SHP77 (cell line): Measurements from ENCODE around the gene HAPLN3.

Experiments
- DNase-seq, 2 experiments: peaks; one replicate each; lab custom pipeline; 2025; lab: John Stamatoyannopoulos, UW

Gene HAPLN3

DNA sequence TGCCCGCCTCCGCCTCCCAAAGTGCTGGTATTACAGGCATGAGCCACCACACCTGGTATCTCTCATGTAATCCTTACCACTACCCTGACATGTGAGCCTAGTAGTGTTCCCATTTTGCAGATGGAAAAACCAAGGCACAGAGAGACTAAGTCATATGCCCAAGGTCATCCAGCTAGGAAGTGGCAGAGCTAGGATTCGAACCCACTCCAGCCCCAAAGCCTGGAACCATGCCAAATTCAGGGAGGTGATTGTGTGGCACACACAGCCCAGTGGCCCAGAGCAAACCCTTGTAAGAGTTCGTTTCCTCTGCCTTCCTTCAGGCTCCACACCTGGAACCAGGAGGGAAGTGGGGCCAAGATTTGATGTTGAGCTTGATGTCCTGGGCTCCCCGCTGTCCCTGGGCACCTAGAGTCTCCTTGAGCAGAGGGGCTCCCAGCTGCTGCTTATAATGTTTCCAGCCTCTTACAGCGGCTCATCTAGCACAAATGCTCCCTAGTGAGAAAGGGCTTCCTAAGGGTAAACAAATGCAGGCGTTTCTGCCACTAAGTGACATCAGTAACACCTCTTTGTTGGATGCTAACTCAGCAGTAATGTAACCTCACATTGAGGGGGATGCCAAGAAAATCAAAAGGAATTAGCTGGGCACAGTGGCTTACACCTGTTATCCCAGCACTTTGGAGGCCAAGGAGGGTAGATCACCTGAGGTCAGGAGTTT is 3.6 kb downstream of the HAPLN3 start:
- no peak for DNase-seq

DNA sequence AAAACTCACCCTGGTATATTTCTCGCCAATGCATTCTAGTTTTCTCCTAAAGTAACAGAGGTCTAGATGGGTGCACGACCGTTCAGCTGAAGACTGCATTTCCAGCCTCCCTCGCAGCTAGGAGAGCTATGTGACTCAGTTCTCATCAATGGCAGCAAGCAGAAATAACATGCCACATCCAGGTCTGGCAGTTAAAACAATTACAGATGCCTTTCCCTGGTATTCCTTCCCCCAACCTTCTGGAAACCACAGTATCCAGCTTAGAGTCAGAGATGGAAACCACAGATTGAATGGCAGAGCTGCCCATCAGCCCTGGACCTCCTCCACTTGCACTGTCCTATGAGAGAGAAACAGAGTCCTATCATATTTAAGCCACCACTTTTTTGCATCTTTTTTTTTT is 4.8 kb downstream of the HAPLN3 start:
- no peak for DNase-seq

- no peak for DNase-seq
These were observed 6.6 kb downstream of the HAPLN3 start for GRCh38 chr15:88888719-88889118.

DNA sequence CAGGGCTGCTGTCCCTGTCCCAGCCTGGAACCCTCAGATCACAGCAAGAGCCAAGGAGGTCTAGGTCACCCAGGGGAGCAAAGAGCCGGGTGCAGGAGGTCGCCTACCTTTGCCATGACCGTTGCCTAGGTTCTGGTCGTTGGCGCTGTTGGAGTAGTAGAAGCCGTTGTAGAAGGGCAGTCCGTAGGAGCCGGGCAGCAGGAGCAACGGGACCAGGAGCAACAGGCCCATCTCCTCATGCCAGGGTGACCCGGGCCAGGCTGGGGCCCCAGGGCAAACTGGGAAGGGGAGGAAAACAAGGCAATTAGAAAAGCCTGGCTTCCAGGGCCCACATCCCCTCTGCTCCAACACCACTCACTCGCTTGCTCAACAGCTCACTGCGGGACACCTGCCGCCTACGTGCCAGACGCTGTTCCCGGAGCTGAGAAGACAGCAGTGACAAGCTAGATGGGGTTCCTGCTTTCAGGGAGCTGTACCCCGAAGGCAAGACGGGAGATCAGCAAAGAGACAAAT is 8.2 kb downstream of the HAPLN3 start:
- DNase-seq, result no peak

DNA sequence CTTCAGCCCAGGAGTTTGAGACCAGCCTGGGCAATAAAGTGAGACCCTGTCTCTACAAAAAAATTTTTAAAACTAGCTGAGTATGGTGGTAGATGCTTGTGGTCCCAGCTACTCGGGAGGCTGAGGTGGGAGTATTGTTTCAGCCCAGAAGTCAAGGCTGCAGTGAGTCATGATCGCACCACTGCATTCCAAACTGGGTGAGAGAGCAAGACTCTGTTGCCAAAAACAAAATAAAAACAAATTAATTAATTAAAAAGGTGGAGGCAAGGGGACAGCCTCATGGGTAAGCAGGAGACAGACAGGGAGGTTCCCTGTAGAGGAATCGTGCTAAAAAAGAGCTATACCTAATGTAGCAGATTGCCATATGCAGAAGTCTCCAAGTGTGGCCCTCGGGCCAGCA is 12.6 kb downstream of the HAPLN3 start:
- no peak for DNase-seq

DNA sequence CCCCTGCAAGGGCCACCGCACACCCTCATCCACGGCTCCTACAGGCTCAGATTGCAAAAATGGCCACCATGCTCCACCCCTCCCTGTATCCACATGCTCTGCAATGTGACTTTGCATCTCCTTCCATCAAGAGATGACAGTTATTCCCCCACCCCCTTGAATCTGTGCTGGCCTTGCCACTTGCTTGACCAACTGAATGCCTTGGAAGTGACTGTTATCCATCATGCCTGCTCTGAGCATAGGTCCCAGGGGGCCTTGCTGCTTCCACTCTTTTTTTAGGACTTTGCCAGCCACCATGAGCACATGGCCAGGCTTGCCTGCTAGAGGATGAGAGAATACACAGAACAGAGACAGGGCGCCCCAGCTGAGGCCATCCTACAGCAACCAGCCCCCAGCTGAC is 13.6 kb downstream of the HAPLN3 start:
- DNase-seq, result no peak

DNA sequence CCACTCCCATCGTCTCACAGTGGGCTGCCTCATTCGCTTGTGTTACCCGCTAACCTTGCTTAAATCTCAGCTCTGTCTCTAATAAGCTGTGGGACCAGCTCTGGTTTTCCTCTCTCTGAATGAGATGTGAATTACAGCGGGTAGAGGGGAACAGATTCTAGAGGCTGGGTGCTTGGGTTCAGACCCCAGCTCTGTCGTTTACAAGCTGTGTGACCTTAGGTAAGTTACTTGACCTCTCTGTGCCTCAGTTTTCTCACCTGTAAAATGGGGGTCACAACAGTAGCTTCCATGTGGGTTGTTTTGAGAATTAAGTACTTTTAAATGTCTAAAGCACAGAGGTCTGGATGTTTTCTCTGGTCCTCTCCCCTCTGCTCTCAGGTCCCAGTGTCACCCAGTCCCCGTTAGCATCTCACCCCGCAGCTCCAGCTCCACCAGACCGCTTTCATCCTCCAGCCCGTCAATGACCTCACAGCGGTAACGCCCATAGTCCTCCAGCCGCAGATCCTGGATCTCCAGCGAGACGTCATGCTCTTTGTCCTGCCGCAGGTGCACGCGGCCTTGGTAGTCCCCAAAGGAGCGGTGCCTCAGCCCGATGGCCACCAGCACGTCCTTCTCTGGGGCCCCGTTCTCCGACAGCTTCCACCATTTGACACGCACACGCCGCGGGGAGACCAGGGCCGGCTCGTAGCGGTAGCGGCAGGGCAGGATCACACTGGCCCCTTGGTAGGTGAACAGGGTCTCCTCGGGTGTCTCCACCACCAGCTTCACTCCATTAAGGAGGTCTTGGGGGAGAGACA is 14.2 kb downstream of the HAPLN3 start:
- no peak for DNase-seq

GRCh38 chr15:88878720-88879184 is 16.6 kb downstream of the HAPLN3 start:
- DNase-seq, result peak; percentile 74 to 82

DNA sequence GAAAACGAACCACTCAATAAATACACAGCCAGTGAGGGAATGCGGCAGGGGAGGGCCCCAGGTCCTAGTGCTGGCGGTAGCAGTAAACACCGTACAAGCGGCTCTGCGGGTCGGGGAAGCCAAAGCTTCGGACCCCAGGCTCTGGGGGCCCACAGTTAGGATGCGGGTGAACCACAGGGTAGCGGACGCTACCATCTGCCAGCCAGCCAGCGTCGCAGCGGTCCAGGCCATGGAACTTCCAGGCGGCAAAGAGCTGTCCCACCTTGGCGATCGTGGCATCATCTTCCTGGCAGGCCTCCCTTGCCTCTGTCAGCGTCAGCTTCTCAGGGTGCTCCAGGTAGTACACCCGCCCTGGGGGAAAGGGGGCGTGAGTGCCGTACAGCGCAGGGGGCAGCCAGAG is 17.4 kb downstream of the HAPLN3 start:
- DNase-seq, result no peak

DNA sequence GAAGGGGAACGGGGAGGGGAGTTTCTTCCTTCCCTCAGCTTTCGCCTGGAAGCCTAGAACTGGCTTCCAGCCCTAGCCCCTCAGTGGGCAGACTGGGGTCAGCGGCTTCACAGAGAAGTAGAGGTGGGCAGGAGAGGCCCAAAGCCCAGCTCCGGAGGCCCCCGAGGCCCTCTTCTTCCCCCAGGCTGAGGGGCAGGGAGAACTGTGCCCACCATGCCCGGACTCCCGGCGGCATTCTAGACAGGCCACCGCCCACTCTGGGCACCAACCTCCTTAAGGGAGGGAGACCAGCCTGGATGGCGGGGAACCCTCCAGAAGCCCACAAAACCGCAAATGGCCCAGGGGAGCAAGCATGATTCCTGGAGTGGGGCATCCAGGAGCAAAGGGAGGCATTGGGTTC is 17.9 kb downstream of the HAPLN3 start:
- DNase-seq, result no peak

DNA sequence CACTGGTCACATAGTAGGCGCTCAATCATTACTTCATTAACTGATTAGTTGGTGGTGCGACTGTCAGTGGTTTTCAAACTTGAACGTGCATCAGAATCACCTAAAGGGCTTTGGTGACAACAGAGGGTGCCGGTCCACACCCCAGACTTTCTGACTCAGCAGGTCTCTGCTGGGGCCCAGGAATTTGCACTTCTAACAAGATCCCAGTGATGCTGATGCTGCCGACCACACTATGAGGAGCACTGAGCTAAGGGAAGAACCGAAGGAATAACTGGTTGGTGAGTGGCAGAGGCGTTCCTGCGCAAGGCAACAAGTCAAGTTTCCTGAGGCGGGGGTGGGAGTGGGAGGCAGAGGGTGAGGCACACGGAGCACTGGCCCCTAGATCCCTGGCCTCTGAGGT is 18.8 kb downstream of the HAPLN3 start:
- no peak for DNase-seq

DNA sequence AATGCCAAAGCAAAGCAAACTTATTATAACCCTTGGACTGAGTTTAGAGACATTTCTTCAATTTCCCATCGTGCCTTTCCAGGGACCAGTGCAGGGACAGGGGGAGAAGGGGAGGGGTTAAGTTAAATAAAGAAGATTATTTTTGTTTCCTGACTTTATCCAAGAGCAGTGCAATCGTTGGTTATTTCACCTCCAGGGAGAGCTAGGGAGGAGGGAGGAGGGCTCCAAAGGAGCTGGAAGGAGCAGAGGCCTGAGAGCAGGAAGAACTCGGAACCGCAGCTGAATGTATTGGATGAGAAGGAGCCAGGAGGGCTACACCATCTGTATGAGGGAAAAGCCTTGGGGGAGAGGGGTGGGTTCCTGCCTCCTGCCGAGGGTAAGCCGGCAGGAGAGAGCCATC is 20.7 kb downstream of the HAPLN3 start:
- DNase-seq, result no peak

DNA sequence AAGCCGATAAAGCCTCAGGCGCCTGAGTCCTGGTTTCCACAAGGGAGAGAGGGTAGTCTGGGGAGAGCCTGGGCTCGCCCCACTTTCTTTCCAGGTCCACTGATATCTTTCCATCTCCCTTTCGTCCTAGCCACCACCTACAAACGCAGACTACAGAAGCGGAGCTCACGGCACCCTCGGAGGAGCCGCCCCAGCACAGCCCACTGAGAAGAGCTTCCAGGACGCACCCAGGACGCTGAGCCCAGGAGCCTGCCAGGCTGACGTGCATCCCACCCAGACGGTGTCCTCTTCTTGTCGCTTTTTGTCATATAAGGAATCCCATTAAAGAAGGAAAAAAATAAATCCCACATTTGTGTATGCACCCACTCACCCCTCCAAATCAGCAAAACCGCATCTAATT is 21.1 kb downstream of the HAPLN3 start:
- no peak for DNase-seq

- DNase-seq, result no peak
These were observed 21.6 kb downstream of the HAPLN3 start for GRCh38 chr15:88873786-88874185.

DNA sequence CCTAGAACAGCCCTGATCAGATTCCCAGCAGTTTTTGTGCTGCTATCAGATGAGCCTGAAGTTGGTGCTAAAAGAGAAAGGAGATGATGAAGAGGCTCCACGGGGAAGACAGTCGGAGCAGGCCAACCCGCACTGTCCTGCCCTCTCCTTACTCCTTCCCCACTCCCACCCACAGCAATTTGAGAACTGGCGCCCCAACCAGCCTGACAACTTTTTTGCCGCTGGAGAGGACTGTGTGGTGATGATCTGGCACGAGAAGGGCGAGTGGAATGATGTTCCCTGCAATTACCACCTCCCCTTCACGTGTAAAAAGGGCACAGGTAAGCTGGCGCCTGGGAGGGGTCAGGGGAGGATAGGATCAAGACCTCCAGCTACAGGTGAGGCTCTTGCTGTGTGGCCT is 22.6 kb downstream of the HAPLN3 start:
- no peak for DNase-seq

- no peak for DNase-seq
These were observed 23.2 kb downstream of the HAPLN3 start for GRCh38 chr15:88872106-88872505.

DNA sequence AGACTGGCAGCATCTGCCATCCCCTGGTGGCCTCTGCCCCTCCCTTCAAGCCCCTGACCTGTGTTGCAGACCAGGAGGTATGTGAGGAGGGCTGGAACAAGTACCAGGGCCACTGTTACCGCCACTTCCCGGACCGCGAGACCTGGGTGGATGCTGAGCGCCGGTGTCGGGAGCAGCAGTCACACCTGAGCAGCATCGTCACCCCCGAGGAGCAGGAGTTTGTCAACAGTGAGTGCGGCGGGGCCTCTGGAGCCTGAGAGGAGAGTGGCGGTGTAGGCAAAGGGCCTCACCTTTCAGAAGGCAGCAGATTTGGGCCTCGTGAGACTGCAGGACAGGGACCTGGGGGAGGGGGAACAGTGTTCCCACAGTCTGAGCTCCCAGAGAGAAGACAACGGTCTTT is 24.0 kb downstream of the HAPLN3 start:
- DNase-seq, result no peak

DNA sequence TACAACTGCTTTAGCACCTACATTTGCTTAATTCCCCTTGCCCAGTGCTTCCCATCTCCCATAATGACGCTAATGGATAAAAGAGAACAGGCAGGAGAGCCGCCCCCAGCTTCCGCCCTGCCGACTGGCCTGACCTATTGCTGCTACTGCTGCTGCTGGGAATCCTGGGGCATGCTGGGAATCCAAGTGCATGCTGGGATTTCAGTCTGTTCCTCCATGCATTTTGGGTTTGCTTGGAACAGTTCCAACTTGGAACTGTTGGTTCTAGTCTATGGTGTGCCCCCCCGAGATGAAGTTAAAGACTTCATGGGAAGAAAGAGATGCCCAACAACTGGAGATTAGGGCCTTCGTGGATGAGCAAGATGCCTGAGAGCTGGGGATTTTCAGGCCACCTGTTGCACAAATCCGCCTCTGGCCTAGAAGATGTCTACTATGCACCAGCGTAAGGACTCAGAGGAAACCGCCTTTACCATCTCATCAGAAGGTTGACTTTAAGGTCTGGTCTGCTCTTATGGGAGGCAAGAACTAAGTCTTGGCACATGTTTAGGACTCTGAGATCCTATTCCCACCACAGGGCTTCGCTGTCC is 29.0 kb downstream of the HAPLN3 start:
- no peak for DNase-seq

GRCh38 chr15:88865498-88866099 is 29.7 kb downstream of the HAPLN3 start:
- no peak for DNase-seq

DNA sequence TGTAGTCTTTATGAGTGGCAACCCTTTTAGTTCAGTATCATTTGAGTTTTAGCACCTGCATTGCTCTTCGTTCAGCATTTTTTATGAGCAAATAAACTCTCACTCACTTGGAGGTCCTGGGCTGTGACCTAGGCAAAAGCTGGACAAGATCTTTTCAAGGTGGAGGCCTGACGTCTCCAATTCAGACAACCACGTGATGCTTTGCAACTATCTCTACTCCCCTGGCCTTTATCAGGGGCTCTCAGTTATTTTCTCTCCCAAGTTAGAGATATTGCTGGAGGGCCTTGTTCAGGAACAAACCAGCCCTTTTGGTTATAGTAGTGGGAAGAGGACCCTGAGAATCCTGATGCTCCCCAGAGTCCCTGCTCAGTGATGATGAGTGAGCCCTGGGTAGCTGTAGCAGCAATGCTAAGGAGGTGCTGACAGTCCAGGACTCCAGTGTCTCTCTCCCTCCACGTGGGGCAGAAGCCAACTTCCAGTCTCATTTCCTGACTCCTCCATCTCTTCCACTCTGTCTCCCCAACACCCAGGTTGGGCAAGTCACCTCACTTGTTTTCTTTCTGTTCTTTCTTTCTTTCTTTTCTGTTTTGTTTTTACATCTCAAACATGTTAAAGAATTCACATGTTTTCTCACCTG is 30.4 kb downstream of the HAPLN3 start:
- no peak for DNase-seq

- no peak for DNase-seq
These were observed 31.9 kb downstream of the HAPLN3 start for GRCh38 chr15:88863412-88863811.

DNA sequence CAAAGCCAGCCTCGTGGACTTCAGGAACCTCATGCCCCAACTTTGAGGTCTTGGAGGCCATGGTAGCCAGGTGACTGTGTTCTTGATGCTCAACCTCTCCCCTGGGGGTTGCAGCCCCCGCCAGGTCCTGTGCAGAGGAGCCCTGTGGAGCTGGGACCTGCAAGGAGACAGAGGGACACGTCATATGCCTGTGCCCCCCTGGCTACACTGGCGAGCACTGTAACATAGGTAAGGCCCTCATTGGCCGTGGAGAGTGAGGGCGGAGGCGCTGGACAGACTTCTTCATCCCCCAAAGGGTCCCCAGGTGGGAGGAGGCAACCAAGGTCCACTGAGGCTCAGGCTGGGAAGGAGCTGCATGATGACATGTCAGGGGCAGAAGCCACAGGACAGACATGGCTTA is 35.1 kb downstream of the HAPLN3 start:
- DNase-seq, result no peak
